Endothelial cell of umbilical vein (primary cell): Measurements from ENCODE around the gene IQGAP3. TPM values are rescaled to one million over a fixed set of nuclear protein-coding genes. Genes with fewer than 3 reads are reported as not detected.

ENCODE experiments used
- BruUV-seq: library from RNA; stranded (reverse); fragments of 400-500 nt; replicated peaks from 2 replicates; lab custom pipeline; 2021; lab: Mats Ljungman, UMichigan
- CTCF ChIA-PET: fragments of 300-600, 350-600 bp; sonication (Branson Sonifier 250); formaldehyde crosslinking; loops from one replicate; lab custom pipeline; 2021; ENCODE audit warnings: antibody characterized with exemption, inconsistent platforms; lab: Charles Lee
- POLR2A ChIA-PET: fragments of 300-600, 350-600 bp; sonication (Branson Sonifier 250); formaldehyde crosslinking; loops from one replicate; lab custom pipeline; 2021; ENCODE audit warnings: antibody characterized with exemption, inconsistent platforms; lab: Charles Lee
- DNase-seq: peaks from one replicate; pipeline ENCODE4 v3.0.0-alpha.2; 2011; ENCODE audit warnings: low read depth, low spot score
- FAIRE-seq: peaks from 2 replicates; lab custom pipeline; 2011; peaks lifted over from hg19 to GRCh38; lab: Jason Lieb, UNC
- H2AFZ ChIP-seq: 2 replicates; pipeline ENCODE4 v1.6.0; 2012; ENCODE audit warnings: low read depth, low read length, control low read depth, inconsistent platforms
- H3K27ac ChIP-seq: 2 replicates; pipeline ENCODE4 v1.5.1; 2011; ENCODE audit warnings: low read depth, mild to moderate bottlenecking, control low read depth, low read length, moderate library complexity; ENCODE audit not compliant: insufficient read depth
- H3K27me3 ChIP-seq, 2 experiments: 2 replicates each; pipeline versions ENCODE4 v1.6.0 to v1.6.1; 2011; ENCODE audit warnings: low read length in 2 of 2, mixed read lengths in 1 of 2; ENCODE audit not compliant: control insufficient read depth in 2 of 2, insufficient read depth in 2 of 2
- H3K36me3 ChIP-seq, 2 experiments: 2 replicates in 1 of 2; 3 replicates in 1 of 2; pipeline ENCODE4 v1.5.1; 2011; ENCODE audit warnings: low read length in 2 of 2, mild to moderate bottlenecking in 1 of 2, moderate library complexity in 1 of 2; ENCODE audit not compliant: control insufficient read depth in 2 of 2, insufficient read depth in 2 of 2; ENCODE audit errors: extremely low read depth in 1 of 2
- H3K4me1 ChIP-seq: 3 replicates; pipeline ENCODE4 v1.5.1; 2011; ENCODE audit warnings: mild to moderate bottlenecking, low read length; ENCODE audit not compliant: control insufficient read depth, insufficient read depth; ENCODE audit errors: extremely low read depth
- H3K4me2 ChIP-seq: 2 replicates; pipeline ENCODE4 v1.6.1; 2011; ENCODE audit warnings: low read length, control low read depth, mixed read lengths; ENCODE audit not compliant: insufficient read depth
- H3K4me3 ChIP-seq, 3 experiments: fragments of 200-600 bp in 1 of 3; sonication (generic), shearing (Covaris generic) in 1 of 3; replicated peaks in 1 of 3; 2 replicates each; pipeline ENCODE4 v1.5.1; 2011 to 2016; ENCODE audit warnings: control low read depth in 3 of 3, low read length in 3 of 3, mild to moderate bottlenecking in 2 of 3, inconsistent platforms in 1 of 3, low read depth in 1 of 3, moderate library complexity in 1 of 3; ENCODE audit not compliant: insufficient read depth in 1 of 3
- H3K79me2 ChIP-seq: 2 replicates; pipeline ENCODE4 v1.6.0; 2012; ENCODE audit warnings: low read length, inconsistent platforms; ENCODE audit not compliant: control insufficient read depth, insufficient read depth
- H3K9ac ChIP-seq: replicated peaks from 2 replicates; pipeline ENCODE3; 2011; ENCODE audit warnings: low read length, control low read depth; ENCODE audit not compliant: insufficient read depth; ENCODE audit errors: extremely low read depth
- H3K9me1 ChIP-seq: replicated peaks from 3 replicates; pipeline ENCODE4 v1.6.0; 2011; ENCODE audit warnings: mild to moderate bottlenecking, low read length; ENCODE audit not compliant: control insufficient read depth, insufficient read depth; ENCODE audit errors: extremely low read depth
- H3K9me3 ChIP-seq: replicated peaks from 2 replicates; pipeline ENCODE4 v1.5.1; 2012; ENCODE audit warnings: low read length, inconsistent platforms; ENCODE audit not compliant: control insufficient read depth, insufficient read depth
- H4K20me1 ChIP-seq: replicated peaks from 2 replicates; pipeline ENCODE3; 2011; ENCODE audit warnings: mild to moderate bottlenecking, low read length; ENCODE audit not compliant: control insufficient read depth, insufficient read depth; ENCODE audit errors: extremely low read depth
- CTCF ChIP-seq, 2 donors: IDR thresholded peaks; 1 replicate in 1 of 2; 2 replicates in 1 of 2; pipeline ENCODE4 v1.5.1; 2011; ENCODE audit warnings: low read length in 2 of 2, mild to moderate bottlenecking in 2 of 2, moderate library complexity in 2 of 2, control low read depth in 1 of 2, inconsistent platforms in 1 of 2, low read depth in 1 of 2; ENCODE audit not compliant: insufficient read depth in 1 of 2; ENCODE audit errors: extremely low read depth in 1 of 2
- EZH2 ChIP-seq: IDR thresholded peaks from 2 replicates; pipeline ENCODE4 v1.6.1; 2012; ENCODE audit warnings: borderline replicate concordance, low read depth, mild to moderate bottlenecking, moderate library complexity, low read length, inconsistent platforms; ENCODE audit not compliant: severe bottlenecking
- FOS ChIP-seq: IDR thresholded peaks from 2 replicates; pipeline ENCODE4 v1.6.1; 2011; ENCODE audit warnings: mild to moderate bottlenecking, low read length, moderate library complexity, borderline replicate concordance; ENCODE audit not compliant: insufficient read depth
- GATA2 ChIP-seq: IDR thresholded peaks from 2 replicates; pipeline ENCODE4 v1.7.0; 2011; ENCODE audit warnings: low read depth, mild to moderate bottlenecking, moderate library complexity, mixed read lengths, low read length; ENCODE audit not compliant: insufficient read length, insufficient read depth
- JUN ChIP-seq: IDR thresholded peaks from 2 replicates; pipeline ENCODE4 v1.6.1; 2011; ENCODE audit warnings: borderline replicate concordance, low read depth; ENCODE audit not compliant: insufficient read length, insufficient read depth
- MAX ChIP-seq: IDR thresholded peaks from 2 replicates; pipeline ENCODE4 v1.6.1; 2011; ENCODE audit not compliant: insufficient read depth, insufficient read length
- MYC ChIP-seq: IDR thresholded peaks from one replicate; pipeline ENCODE4 v1.6.1; 2011; ENCODE audit warnings: mild to moderate bottlenecking, low read depth, low read length
- POLR2A ChIP-seq: IDR thresholded peaks from 2 replicates; pipeline ENCODE4 v1.6.1; 2012; ENCODE audit warnings: low read depth, mild to moderate bottlenecking, control low read depth, low read length
- POLR2AphosphoS5 ChIP-seq: IDR thresholded peaks from 2 replicates; pipeline ENCODE4 v1.6.1; 2012; ENCODE audit warnings: low read depth, mild to moderate bottlenecking, control low read depth, low read length, moderate library complexity; ENCODE audit not compliant: insufficient read depth
- dilution Hi-C: fragments of 300-500 bp; cut with MboI; formaldehyde crosslinking; loops from one replicate; pipeline ENCODE4 v1.15.0; 2019; ENCODE audit warnings: low sequenced_read_pairs; ENCODE audit not compliant: extremely low pct_ligation_motif_present
- intact Hi-C: fragments of 100-400 bp; cut with micrococcal nuclease; formaldehyde crosslinking; loops from one replicate; pipeline ENCODE4 v1.10.0; 2022
- polyA plus RNA-seq, 4 experiments: library from polyadenylated mRNA; depleted of rRNA in 3 of 4; stranded (reverse) in 3 of 4; unstranded in 1 of 4; fragments of >200 nt; gene quantifications; 2 replicates each; pipeline versions ENCODE4 v1.2.1 to v1.2.3, GENCODE V29; 2011 to 2012; ENCODE audit warnings: missing spikeins in 1 of 4
- total RNA-seq: library from RNA; stranded (reverse); gene quantifications from 2 replicates; pipeline ENCODE4 v1.2.3, GENCODE V29; 2021

Gene IQGAP3
- total and polyA plus RNA-seq, 2 donors (not counting 3 experiments of a cell fraction or from before 2014, with no cell fraction given) = 28.3 to 60.7 TPM

GRCh38 chr1:156482276-156482675, 90.1 kb downstream of the IQGAP3 start:
- H3K4me3 ChIP-seq = no peak overlapping the region
- H2AFZ ChIP-seq = no peak overlapping the region
- H3K4me1 ChIP-seq = peaks cover 6% of the 10 kb centered on the region
- H3K4me2 ChIP-seq = no peak overlapping the region
- H3K36me3 ChIP-seq = peaks cover 13 to 44% of the 10 kb centered on the region in 2 experiments
- peaks cover 3% of the 10 kb centered on the region for H4K20me1 ChIP-seq
- dilution Hi-C loops = no loop called here
- H3K27me3 ChIP-seq = no peaks in the 10 kb centered on the region
- intact Hi-C loops = loop anchor here (5.0 kb wide), 1 partner anchor 45 kb away; no protein-coding TSS in a partner anchor
- TSS peak; percentile 7 for BruUV-seq
- peaks cover 33% of the 10 kb centered on the region for H3K79me2 ChIP-seq
- ChIA-PET POLR2A (no interaction called here), CTCF (interaction anchor here (0.7 to 3.2 kb wide), 4 partner anchors 11 to 97 kb away, joined by 3 to 119 read pairs (median 24); partner anchors contain the start of gene IQGAP3)
- H3K9me1 ChIP-seq = no peaks in the 10 kb centered on the region
- no peak for DNase-seq
- H3K9me3 ChIP-seq = no peaks in the 10 kb centered on the region
- no peak overlapping the region for H3K9ac ChIP-seq
- no peak overlapping the region for H3K27ac ChIP-seq
- no peak for FAIRE-seq
- TF ChIP-seq JUN = no peak
- no peak for TF ChIP-seq POLR2AphosphoS5
- TF ChIP-seq MYC = no peak
- TF ChIP-seq MAX = no peak

- Histone ChIP-seq H3K36me3 (peaks cover 18 to 52% of the 10 kb centered on the region in 2 experiments), H3K4me1 (peaks cover 8% of the 10 kb centered on the region), H3K4me2 (no peak overlapping the region), H3K27me3 (no peaks in the 10 kb centered on the region), H4K20me1 (peaks cover 3% of the 10 kb centered on the region), H3K79me2 (peaks cover 26% of the 10 kb centered on the region), H3K9me3 (no peaks in the 10 kb centered on the region), H3K9me1 (no peaks in the 10 kb centered on the region), H3K4me3 (no peak overlapping the region), H2AFZ (no peak overlapping the region), H3K27ac (no peak overlapping the region), H3K9ac (no peak overlapping the region)
- intact Hi-C loops = loop anchor here (2.0 to 5.0 kb wide), 2 partner anchors 46 to 91 kb away; partner anchors contain the start of gene IQGAP3
- ChIA-PET POLR2A (no interaction called here), CTCF (interaction anchor here (1.2 to 3.2 kb wide), 24 partner anchors 11 to 127 kb away, joined by 3 to 149 read pairs (median 18); partner anchors contain the start of genes IQGAP3, MEF2D, NAXE and TTC24)
- FAIRE-seq (no peak), DNase-seq (no peak)
- no TSS peak for BruUV-seq
- TF ChIP-seq JUN (no peak), MAX (no peak), GATA2 (no peak), EZH2 (no peak), CTCF (IDR thresholded peaks at IDR 0.05; ENCODE audit: extremely low read depth in 1 of 2, insufficient read depth in 1 of 2, low read depth in 1 of 2, low read length in 2 of 2) (no peak), POLR2A (no peak), POLR2AphosphoS5 (no peak), MYC (no peak), FOS (no peak)
- dilution Hi-C loops = no loop called here
Observed at GRCh38 chr1:156481527-156481926, 90.8 kb downstream of the IQGAP3 start.
